Measurements from ENCODE around the gene MEI1. TPM values are rescaled to one million over a fixed set of nuclear protein-coding genes. Genes with fewer than 3 reads are reported as not detected.
A peak's percentile ranks its signal among the peaks of the same experiment; 100 is the strongest.

Gene MEI1
- total RNA-seq, 2 experiments from 2014 or later, result 27.7 to 28.4 TPM

DNA sequence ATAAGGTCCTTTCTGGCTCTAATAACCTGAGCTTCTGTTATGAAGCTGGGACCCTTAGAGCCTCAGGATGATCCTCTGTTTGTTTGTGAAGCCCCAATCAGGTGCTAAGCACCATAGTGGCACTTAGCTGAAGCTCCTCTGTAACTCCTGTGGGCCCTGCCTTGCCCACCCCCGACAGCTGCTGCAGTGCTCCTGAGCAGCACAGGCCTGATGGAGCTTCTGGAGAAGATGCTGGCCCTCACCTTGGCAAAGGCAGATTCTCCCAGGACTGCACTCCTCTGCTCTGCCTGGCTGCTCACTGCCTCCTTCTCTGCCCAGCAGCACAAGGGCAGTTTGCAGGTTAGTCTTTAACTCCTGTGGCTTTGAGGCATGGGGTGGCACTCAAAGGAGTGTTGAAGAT lies 82.2 kb downstream of the MEI1 start:
- no peaks in the 10 kb centered on the region for H3K27me3 Mint-ChIP-seq
- TF ChIP-seq CTCF (IDR thresholded peaks at IDR 0.05), result no peak
- ATAC-seq (peak; percentile 14), DNase-seq (no peak)
- peaks cover 37% of the 10 kb centered on the region for H3K4me1 Mint-ChIP-seq (ENCODE audit: low read depth)
- peak overlapping the region; percentile 99 for H3K27ac Mint-ChIP-seq
- intact Hi-C loops (cut with micrococcal nuclease), result loop anchor here (5.0 kb wide), 1 partner anchor 94 kb away; the partner anchor contains the start of gene SNU13
- H3K4me3 Mint-ChIP-seq, result peak overlapping the region; percentile 81
- H3K9me3 Mint-ChIP-seq, result no peaks in the 10 kb centered on the region
- POLR2A ChIA-PET, result interaction anchor here (0.7 to 4.7 kb wide), 15 partner anchors 9 to 165 kb away, joined by 3 to 85 read pairs (median 4); partner anchors contain the start of genes CCDC134, CENPM and SREBF2
- CTCF ChIA-PET, result interaction anchor here (1.1 to 7.6 kb wide), 12 partner anchors 9 to 165 kb away, joined by 3 to 56 read pairs (median 6); partner anchors contain the start of genes CCDC134, CENPM and MEI1
- H3K36me3 Mint-ChIP-seq (ENCODE audit: low read depth), result no peaks in the 10 kb centered on the region

- intact Hi-C loops (cut with micrococcal nuclease), result loop anchor here (5.0 kb wide), 1 partner anchor 95 kb away; the partner anchor contains the start of gene SNU13
- no peaks in the 10 kb centered on the region for H3K27me3 Mint-ChIP-seq
These were observed 83.0 kb downstream of the MEI1 start for GRCh38 chr22:41782316-41782715.

DNA sequence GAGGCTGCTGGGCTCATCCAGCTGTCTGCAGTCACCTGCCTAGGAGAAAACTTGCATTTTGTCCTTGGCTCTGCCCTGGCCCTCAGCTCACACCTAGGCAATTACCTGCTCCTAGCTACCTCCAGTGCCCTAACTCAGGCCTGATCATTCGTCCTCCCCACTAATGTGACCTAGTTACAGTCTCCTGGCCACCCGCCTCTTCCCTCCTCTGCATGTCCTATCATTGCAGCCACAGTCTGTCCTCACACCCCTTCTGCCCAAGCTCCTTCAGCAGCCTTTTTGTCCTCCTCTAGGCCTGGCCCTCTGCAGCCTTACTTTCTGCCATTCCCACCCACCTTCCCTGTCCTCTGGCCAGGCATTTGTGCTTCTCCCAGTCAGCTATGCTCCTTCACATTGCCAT lies 83.4 kb downstream of the MEI1 start:
- ChIA-PET CTCF (interaction anchor here (0.8 to 7.6 kb wide), 6 partner anchors 15 to 116 kb away, joined by 3 to 56 read pairs (median 10); partner anchors contain the start of genes CCDC134 and MEI1), POLR2A (interaction anchor here (0.9 to 4.7 kb wide), 4 partner anchors 10 to 17 kb away, joined by 3 to 85 read pairs (median 6); partner anchors contain the start of gene CCDC134)
- intact Hi-C loops (cut with micrococcal nuclease), result loop anchor here (5.0 kb wide), 1 partner anchor 95 kb away; the partner anchor contains the start of gene SNU13
- Mint-ChIP-seq H3K9me3 (no peaks in the 10 kb centered on the region), H3K4me1 (ENCODE audit: low read depth) (peaks cover 40% of the 10 kb centered on the region), H3K27me3 (no peaks in the 10 kb centered on the region), H3K36me3 (ENCODE audit: low read depth) (no peaks in the 10 kb centered on the region), H3K27ac (peak overlapping the region; percentile 99), H3K4me3 (peak overlapping the region; percentile 81)
- TF ChIP-seq CTCF (IDR thresholded peaks at IDR 0.05), result no peak
- DNase-seq (no peak), ATAC-seq (no peak)

More at GRCh38 chr22:41782316-41782715, 83.0 kb downstream of the MEI1 start:
- Mint-ChIP-seq H3K4me1 (ENCODE audit: low read depth) (peaks cover 42% of the 10 kb centered on the region), H3K9me3 (no peaks in the 10 kb centered on the region), H3K27ac (peak overlapping the region; percentile 99), H3K36me3 (ENCODE audit: low read depth) (no peaks in the 10 kb centered on the region), H3K4me3 (peak overlapping the region; percentile 81)
- ChIA-PET CTCF (interaction anchor here (0.8 to 7.6 kb wide), 7 partner anchors 12 to 115 kb away, joined by 3 to 56 read pairs (median 8); partner anchors contain the start of genes CCDC134 and MEI1), POLR2A (interaction anchor here (0.9 to 4.7 kb wide), 8 partner anchors 11 to 143 kb away, joined by 3 to 85 read pairs (median 4); partner anchors contain the start of genes CCDC134 and SREBF2)
- peak; percentile 16 for ATAC-seq
- no peak for TF ChIP-seq CTCF (IDR thresholded peaks at IDR 0.05)
- DNase-seq, result peak; percentile 52

- DNase-seq, result no peak
- no peaks in the 10 kb centered on the region for H3K9me3 Mint-ChIP-seq
- ChIA-PET CTCF (interaction anchor here (0.9 to 1.8 kb wide), 3 partner anchors 13 to 90 kb away, joined by 3 to 10 read pairs (median 8); partner anchors contain the start of gene CCDC134), POLR2A (interaction anchor here (1.3 to 1.8 kb wide), 2 partner anchors 13 to 98 kb away, joined by 4 to 15 read pairs; partner anchors contain the start of genes CCDC134 and SNU13)
- ATAC-seq, result no peak
- H3K36me3 Mint-ChIP-seq (ENCODE audit: low read depth), result peaks cover 3% of the 10 kb centered on the region
- H3K27ac Mint-ChIP-seq, result no peak overlapping the region
- no peak overlapping the region for H3K4me3 Mint-ChIP-seq
- peaks cover 21% of the 10 kb centered on the region for H3K4me1 Mint-ChIP-seq (ENCODE audit: low read depth)
- TF ChIP-seq CTCF (IDR thresholded peaks at IDR 0.05), result no peak
- intact Hi-C loops (cut with micrococcal nuclease), result no loop called here
- H3K27me3 Mint-ChIP-seq, result no peaks in the 10 kb centered on the region
These were observed 88.0 kb downstream of the MEI1 start for GRCh38 chr22:41787331-41787730.

DNA sequence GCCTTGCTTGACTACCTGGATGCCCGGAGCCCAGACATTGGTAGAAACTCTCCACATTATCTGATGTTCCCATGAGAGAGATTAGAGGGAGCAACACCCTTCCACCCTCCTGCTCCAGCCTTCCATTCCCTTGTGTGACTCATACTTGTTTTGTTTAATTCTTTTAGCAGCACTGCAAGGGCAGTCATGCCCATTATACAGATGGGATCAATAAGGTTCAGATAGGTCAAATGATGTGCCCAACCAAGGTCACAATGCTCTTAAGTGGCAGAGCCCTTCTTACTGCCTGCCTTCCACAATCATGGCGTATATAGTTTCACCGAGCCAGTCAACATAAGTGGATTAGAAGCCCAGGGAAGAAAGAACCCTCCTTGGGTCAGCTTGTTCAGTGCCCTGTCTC lies 94.6 kb downstream of the MEI1 start:
- ChIA-PET CTCF (no interaction called here), POLR2A (interaction anchor here (1.6 kb wide), 1 partner anchor 12 kb away, joined by 6 read pairs; no protein-coding TSS in a partner anchor)
- intact Hi-C loops (cut with micrococcal nuclease), result no loop called here
- peaks cover 9% of the 10 kb centered on the region for H3K4me1 Mint-ChIP-seq (ENCODE audit: low read depth)
- peaks cover 8% of the 10 kb centered on the region for H3K36me3 Mint-ChIP-seq (ENCODE audit: low read depth)
- no peaks in the 10 kb centered on the region for H3K9me3 Mint-ChIP-seq
- DNase-seq (no peak), ATAC-seq (no peak)
- no peak for TF ChIP-seq CTCF (IDR thresholded peaks at IDR 0.05)
- H3K27ac Mint-ChIP-seq, result no peak overlapping the region
- no peak overlapping the region for H3K4me3 Mint-ChIP-seq
- no peaks in the 10 kb centered on the region for H3K27me3 Mint-ChIP-seq

Measured in activated CD8-positive, alpha-beta T cell treated with anti-CD3 and anti-CD28 coated beads for 36 hours (primary cell).